Stimulated activated CD8-positive, alpha-beta memory T cell treated with anti-CD3 and anti-CD28 coated beads, Interleukin-12 subunit alpha, Interleukin-12 subunit beta, amount 100 ng/mL, for 24 hours (primary cell): Measurements from ENCODE around the gene MCRS1.

Experiments used
- DNase-seq: peaks from one replicate; pipeline ENCODE4 v3.0.0-alpha.2; 2020; ENCODE audit errors: extremely low read depth

Gene MCRS1

GRCh38 chr12:49582201-49582600, 14.3 kb upstream of the MCRS1 start:
- no peak for DNase-seq

GRCh38 chr12:49580572-49581535, 12.9 kb upstream of the MCRS1 start:
- DNase-seq: no peak

- no peak for DNase-seq
Observed at GRCh38 chr12:49578471-49579112, 10.7 kb upstream of the MCRS1 start.

- DNase-seq: no peak
Observed at GRCh38 chr12:49577589-49578315, 9.8 kb upstream of the MCRS1 start.

- DNase-seq: no peak
Observed at GRCh38 chr12:49568442-49569162, 660 bp upstream of the MCRS1 start.

- no peak for DNase-seq
Observed at GRCh38 chr12:49567302-49567610, 686 bp downstream of the MCRS1 start.

GRCh38 chr12:49566361-49566760, 1.6 kb downstream of the MCRS1 start:
- no peak for DNase-seq

GRCh38 chr12:49565406-49566265, 2.3 kb downstream of the MCRS1 start:
- no peak for DNase-seq

- no peak for DNase-seq
Observed at GRCh38 chr12:49564686-49565405, 3.1 kb downstream of the MCRS1 start.

- no peak for DNase-seq
Observed at GRCh38 chr12:49563951-49564685, 3.8 kb downstream of the MCRS1 start.

- DNase-seq: no peak
Observed at GRCh38 chr12:49562831-49563230, 5.1 kb downstream of the MCRS1 start.

GRCh38 chr12:49562233-49562632, 5.7 kb downstream of the MCRS1 start:
- no peak for DNase-seq

- DNase-seq: no peak
Observed at GRCh38 chr12:49560695-49561094, 7.2 kb downstream of the MCRS1 start.

- DNase-seq: no peak
Observed at GRCh38 chr12:49559011-49559675, 8.8 kb downstream of the MCRS1 start.

- DNase-seq: no peak
Observed at GRCh38 chr12:49558526-49558925, 9.4 kb downstream of the MCRS1 start.

- no peak for DNase-seq
Observed at GRCh38 chr12:49557917-49558215, 10.1 kb downstream of the MCRS1 start.

GRCh38 chr12:49557187-49557916, 10.6 kb downstream of the MCRS1 start:
- no peak for DNase-seq

GRCh38 chr12:49556391-49557186, 11.4 kb downstream of the MCRS1 start:
- no peak for DNase-seq
